ENCODE measurements around the gene ADCY5. TPM values are rescaled to one million over a fixed set of nuclear protein-coding genes. Genes with fewer than 3 reads are reported as not detected.
A peak's percentile ranks its signal among the peaks of the same experiment; 100 is the strongest.

Gene ADCY5
- total and polyA plus RNA-seq, 10 donors = 1.7 to 20.6 (median 11.7) TPM

GRCh38 chr3:123336441-123336851, 112.4 kb downstream of the ADCY5 start:
- Histone ChIP-seq H3K4me3 (no peak overlapping the region), H3K27me3 (replicated peaks in 1 of 7) (no peaks in the 10 kb centered on the region), H3K36me3 (no peaks in the 10 kb centered on the region), H3K4me1 (peaks cover 0 to 27% (median 15%) of the 10 kb centered on the region in 6 donors), H3K9me3 (no peaks in the 10 kb centered on the region), H3K27ac (peak overlapping the region in 1 of 8 donors; percentile 16)
- intact Hi-C loops (cut with DNase I; ENCODE audit: low total_unique reads) = no loop called here
- DNase-seq = peak; percentile 70
- TF ChIP-seq POLR2A (IDR thresholded peaks at IDR 0.05) = no peak
- no peak for TF ChIP-seq CTCF (IDR thresholded peaks at IDR 0.05 in 8 of 11, conservative IDR thresholded peaks at IDR 0.05 in 3 of 11)
- no peak for TF ChIP-seq POLR2AphosphoS5 (IDR thresholded peaks at IDR 0.05)
- 85 to 92% (median 92%) methylated on average over 7 of the region's 7 CpGs for WGBS, 5 donors

- 65 to 90% (median 78%) methylated on average over 4 of the region's 4 CpGs for WGBS, 5 donors
- H3K27ac ChIP-seq = no peak overlapping the region
Observed at GRCh38 chr3:123336001-123336400, 112.9 kb downstream of the ADCY5 start.

GRCh38 chr3:123335007-123335670, 113.8 kb downstream of the ADCY5 start:
- no peak for TF ChIP-seq CTCF (IDR thresholded peaks at IDR 0.05 in 8 of 11, conservative IDR thresholded peaks at IDR 0.05 in 3 of 11)
- no peak for TF ChIP-seq POLR2A (IDR thresholded peaks at IDR 0.05)
- peak in 1 of 3 donors; percentile 15 for TF ChIP-seq POLR2AphosphoS5 (IDR thresholded peaks at IDR 0.05)
- no peaks in the 10 kb centered on the region for H3K36me3 ChIP-seq
- intact Hi-C loops (cut with DNase I; ENCODE audit: low total_unique reads) = no loop called here
- no peak overlapping the region for H3K27ac ChIP-seq
- WGBS, 5 donors = 27 to 41% (median 39%) methylated on average over 12 to 14 of the region's 14 CpGs
- peaks cover 0 to 34% (median 21%) of the 10 kb centered on the region in 6 donors for H3K4me1 ChIP-seq
- H3K4me3 ChIP-seq = no peak overlapping the region
- H3K27me3 ChIP-seq (replicated peaks in 1 of 7) = no peaks in the 10 kb centered on the region
- peak; percentile 61 for DNase-seq
- no peaks in the 10 kb centered on the region for H3K9me3 ChIP-seq

More at GRCh38 chr3:123336001-123336400, 112.9 kb downstream of the ADCY5 start:
- intact Hi-C loops (cut with DNase I; ENCODE audit: low total_unique reads) = no loop called here
- Histone ChIP-seq H3K4me3 (no peak overlapping the region), H3K36me3 (no peaks in the 10 kb centered on the region), H3K9me3 (no peaks in the 10 kb centered on the region), H3K4me1 (peaks cover 0 to 27% (median 17%) of the 10 kb centered on the region in 6 donors), H3K27me3 (replicated peaks in 1 of 7) (no peaks in the 10 kb centered on the region)
- DNase-seq = peak; percentile 58
- TF ChIP-seq POLR2A (IDR thresholded peaks at IDR 0.05) (no peak), POLR2AphosphoS5 (IDR thresholded peaks at IDR 0.05) (no peak), CTCF (IDR thresholded peaks at IDR 0.05 in 8 of 11, conservative IDR thresholded peaks at IDR 0.05 in 3 of 11) (no peak)

GRCh38 chr3:123334056-123334455, 114.8 kb downstream of the ADCY5 start:
- Histone ChIP-seq H3K4me3 (no peak overlapping the region), H3K36me3 (no peaks in the 10 kb centered on the region), H3K4me1 (peaks cover 0 to 45% (median 25%) of the 10 kb centered on the region in 6 donors), H3K27me3 (replicated peaks in 1 of 7) (no peaks in the 10 kb centered on the region), H3K27ac (no peak overlapping the region), H3K9me3 (no peaks in the 10 kb centered on the region)
- intact Hi-C loops (cut with DNase I; ENCODE audit: low total_unique reads) = no loop called here
- WGBS, 5 donors = 93 to 97% (median 94%) methylated on average over 7 of the region's 7 CpGs
- peak; percentile 37 for DNase-seq
- TF ChIP-seq POLR2A (IDR thresholded peaks at IDR 0.05) = no peak
- TF ChIP-seq POLR2AphosphoS5 (IDR thresholded peaks at IDR 0.05) = no peak
- TF ChIP-seq CTCF (IDR thresholded peaks at IDR 0.05 in 8 of 11, conservative IDR thresholded peaks at IDR 0.05 in 3 of 11) = no peak

Data from spleen (tissue), 11 donors.